ENCODE measurements around the gene GRAMD1B.
A peak's percentile ranks its signal among the peaks of the same experiment; 100 is the strongest.

The GRAMD1B gene

DNA sequence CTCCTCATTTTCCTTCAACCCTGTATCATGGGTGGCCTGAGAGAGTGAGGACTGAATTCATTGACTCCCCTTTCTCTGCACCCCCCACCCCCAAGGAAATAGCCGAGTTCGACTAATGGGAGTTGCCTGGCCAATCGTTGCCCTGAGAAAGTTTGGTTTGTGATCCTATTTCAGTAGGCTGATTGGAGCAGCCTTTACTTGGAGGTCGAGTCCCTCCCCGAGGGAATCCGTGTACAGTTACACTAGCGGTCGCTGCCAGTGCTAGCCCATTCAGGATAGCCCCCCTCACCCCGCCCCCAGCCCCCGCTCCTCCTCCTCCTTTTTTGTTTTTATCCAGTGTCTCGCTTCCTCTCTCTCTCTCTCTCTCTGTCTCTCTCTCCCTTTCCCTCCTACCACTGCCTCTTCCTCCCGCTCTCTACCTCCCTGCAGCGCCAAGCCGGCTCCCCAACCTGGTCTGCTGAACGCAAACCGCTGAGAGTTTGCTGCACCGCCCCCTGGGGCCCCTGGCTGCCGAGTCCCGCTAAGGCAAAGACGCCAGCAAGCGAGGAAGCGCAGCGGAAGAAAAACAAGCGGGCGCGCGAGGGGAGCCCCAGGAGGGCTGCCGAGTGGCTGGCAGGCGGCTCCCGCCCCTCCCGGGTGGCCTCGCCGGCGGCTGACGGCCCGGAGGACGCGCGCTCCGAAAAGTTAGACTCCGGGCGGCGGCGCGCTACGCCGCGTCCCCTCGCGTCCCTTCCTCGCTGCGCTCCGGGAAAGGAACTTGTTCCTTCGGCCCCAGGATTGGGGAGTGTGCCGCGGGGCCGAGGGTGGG lies at the start of gene GRAMD1B:
TSS of gene GRAMD1B (plus strand) at position 357 of the 808 bp plus-strand sequence. CDS start 524 bp downstream, outside the sequence.
- H3K4me1 Mint-ChIP-seq: peaks cover 29% of the 10 kb centered on the region
- H3K36me3 Mint-ChIP-seq: peaks cover 7% of the 10 kb centered on the region
- DNase-seq (ENCODE audit: low spot score in 2 of 2) (peak; percentile 47 to 82), ATAC-seq (peak; percentile 80)
- H3K9me3 Mint-ChIP-seq: no peaks in the 10 kb centered on the region
- peak within 1 kb of the TSS; percentile 23 for H3K27ac Mint-ChIP-seq
- H3K4me3 Mint-ChIP-seq: peak within 1 kb of the TSS; percentile 83

DNA sequence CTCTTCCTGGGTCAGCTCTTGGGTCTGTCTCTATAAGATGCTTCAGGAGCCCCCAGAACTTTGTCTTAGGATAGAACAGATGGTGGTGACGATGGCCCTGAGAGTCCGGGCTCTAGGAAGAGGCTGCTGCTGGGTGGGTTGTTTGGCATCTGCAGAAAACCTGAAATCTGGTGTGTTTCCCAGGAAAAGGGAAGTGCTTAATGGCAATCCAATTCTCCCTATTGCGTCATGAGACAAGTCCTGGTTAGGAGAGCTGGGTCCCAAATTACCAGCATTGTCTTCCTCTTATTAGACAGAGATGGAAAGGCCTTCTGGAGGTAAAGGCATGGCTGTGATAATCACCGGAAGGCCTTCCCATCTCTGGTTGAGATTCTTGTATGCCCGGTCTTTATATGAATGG lies 48.9 kb upstream of the GRAMD1B start:
- peaks cover 6% of the 10 kb centered on the region for H3K36me3 Mint-ChIP-seq
- peaks cover 24% of the 10 kb centered on the region for H3K4me1 Mint-ChIP-seq
- no peaks in the 10 kb centered on the region for H3K9me3 Mint-ChIP-seq
- no peak overlapping the region for H3K27ac Mint-ChIP-seq
- ATAC-seq (no peak), DNase-seq (ENCODE audit: low spot score in 2 of 2) (no peak)
- no peak overlapping the region for H3K4me3 Mint-ChIP-seq

DNA sequence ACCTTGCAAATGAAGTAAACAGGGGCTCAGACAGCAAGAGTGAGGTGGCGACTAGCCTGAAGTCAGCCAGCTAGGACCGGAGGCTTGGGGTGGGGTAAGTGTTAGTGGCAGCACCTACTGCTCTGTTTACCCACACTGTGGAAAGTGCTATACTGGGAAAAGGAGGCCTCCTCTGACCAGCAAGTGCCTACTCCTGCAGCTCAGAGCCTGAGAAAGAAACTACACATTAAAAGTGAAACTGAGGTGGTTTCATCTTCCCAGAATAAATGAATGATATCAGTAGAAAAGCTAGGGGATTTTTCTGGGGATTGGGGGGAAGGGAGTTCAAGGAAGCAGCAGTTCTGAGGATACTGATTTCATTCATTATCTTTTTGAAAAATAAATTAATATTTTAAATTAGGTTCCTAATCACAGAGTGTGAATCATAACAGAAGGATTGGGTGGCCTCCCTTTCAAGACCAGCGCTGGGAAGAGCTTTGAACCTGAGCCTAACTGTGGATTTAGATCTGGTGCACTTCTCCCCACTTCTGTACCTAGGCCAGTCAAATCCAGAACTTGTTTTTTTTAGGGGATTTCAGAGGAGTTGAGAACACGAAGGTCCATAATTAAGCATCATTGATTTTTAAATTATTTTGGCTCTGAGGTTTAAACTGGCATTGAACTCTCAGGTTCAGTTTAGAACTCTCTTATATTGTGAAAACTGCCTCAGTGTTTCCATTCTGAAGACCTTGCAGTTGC lies 48.1 kb upstream of the GRAMD1B start:
- peak; percentile 16 to 86 for DNase-seq (ENCODE audit: low spot score in 2 of 2)
- Mint-ChIP-seq H3K36me3 (peaks cover 6% of the 10 kb centered on the region), H3K4me3 (no peak overlapping the region), H3K27ac (no peak overlapping the region), H3K4me1 (peaks cover 20% of the 10 kb centered on the region), H3K9me3 (no peaks in the 10 kb centered on the region)
- ATAC-seq: peak; percentile 94

DNA sequence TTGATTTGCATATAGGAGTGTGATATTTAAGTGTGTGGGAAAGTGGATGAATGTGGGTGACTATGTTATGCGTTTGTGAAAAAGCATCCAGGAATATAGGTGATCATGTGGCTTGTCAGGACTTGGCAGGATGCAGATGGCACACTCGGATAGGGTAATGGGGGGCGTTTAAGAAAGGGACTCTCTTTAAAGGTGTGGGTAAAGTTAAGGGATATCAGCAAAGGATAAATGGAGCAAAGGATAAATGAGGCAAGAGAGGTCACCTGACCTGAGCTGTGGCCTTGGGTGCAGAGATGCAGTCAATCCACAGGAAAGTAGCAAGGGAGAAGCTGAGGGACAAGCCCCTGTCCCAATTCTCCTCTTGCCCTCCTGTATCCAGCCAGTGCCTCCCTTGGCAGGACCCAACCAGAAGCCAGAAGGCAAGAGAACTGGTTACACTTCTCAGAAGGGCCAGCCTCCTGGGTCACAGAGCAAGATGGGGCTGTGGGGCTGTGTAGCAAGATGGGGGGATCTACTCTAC lies 47.5 kb upstream of the GRAMD1B start:
- Mint-ChIP-seq H3K9me3 (no peaks in the 10 kb centered on the region), H3K4me1 (peaks cover 15% of the 10 kb centered on the region), H3K4me3 (no peak overlapping the region), H3K36me3 (peaks cover 6% of the 10 kb centered on the region), H3K27ac (no peak overlapping the region)
- peak in 1 of 2 donors; percentile 61 for DNase-seq (ENCODE audit: low spot score in 2 of 2)
- peak; percentile 5 for ATAC-seq

DNA sequence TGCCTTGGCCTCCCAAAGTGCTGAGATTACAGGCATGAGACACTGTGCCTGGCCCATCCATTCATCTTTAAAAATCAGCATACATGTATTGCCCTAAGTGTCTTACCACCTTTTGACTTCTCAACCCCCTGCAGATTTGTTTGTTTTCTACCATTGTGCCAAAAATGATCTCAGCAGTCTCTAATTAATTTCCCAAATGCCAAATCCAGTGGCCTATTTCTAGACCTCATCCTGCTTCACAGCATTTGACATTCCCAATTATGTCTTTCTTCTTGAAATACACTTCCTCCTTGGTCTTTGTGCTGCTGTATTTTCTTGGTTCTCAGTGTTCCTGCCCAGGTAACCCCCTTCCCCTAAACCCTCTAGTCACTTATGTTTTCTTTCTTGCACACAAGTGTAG lies 46.0 kb upstream of the GRAMD1B start:
- Mint-ChIP-seq H3K4me3 (no peak overlapping the region), H3K9me3 (no peaks in the 10 kb centered on the region), H3K27ac (no peak overlapping the region), H3K4me1 (peaks cover 15% of the 10 kb centered on the region), H3K36me3 (peaks cover 6% of the 10 kb centered on the region)
- no peak for DNase-seq (ENCODE audit: low spot score in 2 of 2)
- no peak for ATAC-seq

DNA sequence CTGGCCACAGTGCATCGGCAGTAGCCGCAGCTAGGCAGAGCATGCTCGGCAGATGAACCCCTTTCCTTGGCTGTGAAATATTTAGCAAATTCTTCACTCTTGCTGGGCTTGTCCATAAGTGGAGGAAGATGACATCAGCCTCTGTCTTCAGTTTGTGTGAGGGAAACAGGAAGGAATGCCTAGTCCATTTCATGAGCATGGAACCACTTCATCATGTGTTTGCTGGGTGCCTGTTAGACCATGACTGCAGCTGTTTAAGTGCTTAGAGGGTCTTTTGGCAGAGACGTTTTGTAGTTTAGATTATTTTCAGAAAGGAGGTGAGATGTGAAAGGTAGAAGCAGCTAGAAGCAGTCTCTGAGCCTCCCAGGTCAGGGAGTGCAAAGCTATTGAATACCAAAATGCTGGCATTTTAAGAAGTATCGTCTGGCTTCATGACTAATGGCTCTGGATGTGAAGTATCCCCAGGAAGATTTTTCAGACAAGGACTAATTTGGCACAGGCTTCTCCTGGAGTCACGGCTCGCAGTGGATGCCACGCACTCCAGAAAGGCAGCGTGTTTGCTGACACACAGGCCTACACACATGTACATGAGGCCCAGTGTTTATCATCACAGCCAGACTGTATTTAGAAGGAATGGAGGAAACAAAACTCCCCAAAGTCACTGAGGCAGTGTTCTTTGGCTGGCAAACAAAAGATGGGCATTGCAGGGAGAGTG lies 43.1 kb upstream of the GRAMD1B start:
- Mint-ChIP-seq H3K4me1 (peaks cover 4% of the 10 kb centered on the region), H3K9me3 (no peaks in the 10 kb centered on the region), H3K27ac (no peak overlapping the region), H3K4me3 (no peak overlapping the region), H3K36me3 (peaks cover 1% of the 10 kb centered on the region)
- DNase-seq (ENCODE audit: low spot score in 2 of 2) (no peak), ATAC-seq (no peak)

DNA sequence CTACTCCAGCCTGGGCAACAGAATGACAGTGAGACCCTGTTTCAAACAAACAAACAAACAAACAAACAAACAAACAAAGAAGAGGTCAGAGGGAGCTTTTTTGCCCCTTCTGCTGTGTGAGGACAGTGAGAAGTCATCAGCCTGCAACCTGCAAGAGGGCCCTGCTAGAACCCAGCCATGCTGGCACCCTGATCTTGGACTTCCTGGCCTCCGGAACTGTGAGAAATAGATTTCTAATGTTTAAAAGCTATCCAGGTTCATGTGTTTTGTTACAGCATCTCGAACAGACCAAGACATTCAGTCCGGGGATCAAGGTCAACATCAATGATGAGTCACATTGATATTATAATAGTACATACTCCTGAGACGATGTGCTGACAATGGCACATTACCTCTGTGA lies 41.4 kb upstream of the GRAMD1B start:
- no peaks in the 10 kb centered on the region for H3K9me3 Mint-ChIP-seq
- no peak for ATAC-seq
- DNase-seq (ENCODE audit: low spot score in 2 of 2): no peak
- no peak overlapping the region for H3K4me3 Mint-ChIP-seq
- peaks cover 7% of the 10 kb centered on the region for H3K4me1 Mint-ChIP-seq
- no peaks in the 10 kb centered on the region for H3K36me3 Mint-ChIP-seq
- H3K27ac Mint-ChIP-seq: no peak overlapping the region

DNA sequence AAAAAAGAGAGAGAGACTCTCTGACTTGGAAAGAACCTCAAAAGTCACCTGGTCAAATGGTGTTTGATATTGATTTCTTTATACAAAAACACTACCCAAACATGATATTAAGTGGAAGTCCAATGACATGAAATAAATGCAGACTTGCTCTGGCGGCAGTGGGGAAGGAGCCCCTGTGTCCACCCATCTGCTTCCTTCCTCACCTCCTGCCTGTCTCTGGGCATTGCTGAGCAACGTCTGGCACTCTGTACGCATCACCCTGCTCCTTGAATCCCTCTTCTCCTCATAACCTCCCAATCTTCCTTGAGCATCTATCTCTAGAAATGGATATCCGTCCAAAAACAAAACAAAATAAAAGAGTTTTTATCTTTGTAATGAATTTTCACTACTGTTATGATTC lies 39.9 kb upstream of the GRAMD1B start:
- Mint-ChIP-seq H3K27ac (no peak overlapping the region), H3K9me3 (no peaks in the 10 kb centered on the region), H3K4me1 (peaks cover 7% of the 10 kb centered on the region), H3K36me3 (no peaks in the 10 kb centered on the region), H3K4me3 (no peak overlapping the region)
- ATAC-seq (no peak), DNase-seq (ENCODE audit: low spot score in 2 of 2) (no peak)

DNA sequence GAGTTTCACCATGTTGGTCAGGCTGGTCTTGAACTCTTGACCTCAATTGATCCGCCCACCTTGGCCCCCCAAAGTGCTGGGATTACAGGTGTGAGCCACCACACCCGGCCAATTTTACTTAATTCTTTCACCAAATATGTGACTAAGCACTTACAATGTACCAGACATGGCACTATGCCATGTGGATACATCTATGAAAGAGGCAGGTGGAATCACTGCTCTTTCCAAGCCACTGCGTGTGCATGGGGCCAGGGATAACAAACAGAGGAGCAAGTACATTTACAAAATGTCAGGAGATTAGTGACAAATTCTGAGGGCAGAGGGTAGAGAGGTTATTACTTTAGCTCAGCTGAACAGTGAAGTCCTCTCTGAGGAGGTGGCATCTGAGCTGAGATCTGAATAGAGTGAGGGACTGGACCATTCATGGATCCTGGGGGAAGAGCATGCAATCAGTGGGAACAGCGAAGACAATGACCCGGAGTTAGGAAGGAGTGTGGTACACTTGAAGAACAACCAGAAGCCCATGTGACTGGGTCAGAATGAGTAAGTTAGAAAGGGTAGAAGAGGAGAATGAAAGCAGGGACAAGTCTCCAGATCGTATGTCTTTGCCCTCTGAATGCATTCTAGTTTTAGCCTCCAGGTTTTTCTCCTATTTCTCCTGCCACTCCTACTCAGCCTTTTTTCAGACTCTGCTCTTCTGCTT lies 38.3 kb upstream of the GRAMD1B start:
- Mint-ChIP-seq H3K4me3 (no peak overlapping the region), H3K27ac (no peak overlapping the region), H3K4me1 (peaks cover 7% of the 10 kb centered on the region), H3K36me3 (no peaks in the 10 kb centered on the region), H3K9me3 (no peaks in the 10 kb centered on the region)
- peak; percentile 45 for ATAC-seq
- DNase-seq (ENCODE audit: low spot score in 2 of 2): no peak

DNA sequence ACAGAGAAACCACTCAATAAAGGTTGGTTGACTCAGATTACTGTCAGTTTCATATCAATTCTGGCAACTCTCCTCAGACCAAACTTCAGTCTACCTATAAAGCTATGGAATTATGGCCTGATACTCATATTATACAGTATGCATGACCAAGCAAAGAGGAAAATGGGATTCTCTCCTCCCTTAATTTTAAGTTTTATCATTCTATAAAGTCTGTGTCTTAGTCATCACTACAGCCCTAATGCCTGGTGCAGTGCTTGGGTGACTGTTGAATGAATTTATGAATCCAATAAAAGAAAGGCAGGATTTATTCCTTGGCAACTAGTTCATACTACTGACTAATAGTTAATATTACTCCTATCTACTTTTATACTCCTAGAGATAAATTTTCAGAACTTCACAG lies 37.6 kb upstream of the GRAMD1B start:
- no peaks in the 10 kb centered on the region for H3K36me3 Mint-ChIP-seq
- no peaks in the 10 kb centered on the region for H3K9me3 Mint-ChIP-seq
- no peak overlapping the region for H3K27ac Mint-ChIP-seq
- DNase-seq (ENCODE audit: low spot score in 2 of 2): no peak
- H3K4me1 Mint-ChIP-seq: peaks cover 7% of the 10 kb centered on the region
- ATAC-seq: peak; percentile 31
- no peak overlapping the region for H3K4me3 Mint-ChIP-seq

DNA sequence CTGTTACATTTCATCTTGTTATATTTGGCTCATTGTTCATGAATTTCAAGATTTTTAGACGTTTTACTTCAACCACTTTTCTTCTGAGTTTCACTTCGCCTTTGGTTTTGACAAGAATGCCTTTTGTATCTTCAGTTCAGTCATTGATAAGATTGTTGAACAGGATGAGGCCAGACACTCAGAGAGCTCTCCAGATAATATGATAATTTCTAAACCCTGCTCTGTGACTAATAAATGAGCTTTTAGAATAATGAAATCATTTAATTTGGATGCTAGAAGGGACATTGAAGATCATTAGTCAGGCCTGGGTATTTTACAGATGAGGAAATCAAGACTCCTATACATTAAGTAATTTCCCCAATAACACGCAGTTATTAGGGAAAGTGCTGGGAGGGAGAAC lies 37.2 kb upstream of the GRAMD1B start:
- H3K4me3 Mint-ChIP-seq: no peak overlapping the region
- H3K27ac Mint-ChIP-seq: no peak overlapping the region
- H3K4me1 Mint-ChIP-seq: peaks cover 7% of the 10 kb centered on the region
- no peaks in the 10 kb centered on the region for H3K9me3 Mint-ChIP-seq
- no peak for ATAC-seq
- no peak for DNase-seq (ENCODE audit: low spot score in 2 of 2)
- H3K36me3 Mint-ChIP-seq: no peaks in the 10 kb centered on the region

DNA sequence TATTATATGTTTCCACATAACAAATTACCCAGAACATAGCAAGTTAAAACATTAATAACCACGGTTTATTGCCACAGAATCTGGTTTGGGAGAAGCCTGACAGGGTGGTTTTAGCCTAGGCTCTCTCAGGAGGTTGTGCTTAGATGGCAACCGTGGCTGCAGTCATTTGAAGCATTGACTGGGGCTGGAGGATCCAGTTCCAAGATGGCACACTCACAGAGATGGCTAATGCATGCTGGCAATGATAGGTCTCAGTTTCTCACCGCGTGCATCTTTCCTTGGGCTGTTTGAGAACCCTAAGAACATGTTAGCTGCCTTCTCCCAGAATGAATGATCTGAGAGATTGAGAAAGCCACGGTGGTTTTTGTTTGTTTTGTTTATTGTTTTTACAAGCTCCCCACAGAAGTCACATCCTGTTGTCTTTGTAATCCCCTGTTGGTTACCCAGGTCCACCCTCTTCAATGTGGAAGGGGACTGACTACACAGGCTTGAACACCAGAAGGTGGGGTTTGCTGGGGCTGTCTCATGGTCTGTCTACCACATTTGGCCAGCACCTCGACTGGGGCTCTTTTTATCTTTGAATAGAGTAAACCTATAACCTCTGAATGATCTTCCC lies 36.6 kb upstream of the GRAMD1B start:
- Mint-ChIP-seq H3K4me3 (no peak overlapping the region), H3K36me3 (no peaks in the 10 kb centered on the region), H3K27ac (no peak overlapping the region), H3K9me3 (no peaks in the 10 kb centered on the region), H3K4me1 (peaks cover 7% of the 10 kb centered on the region)
- DNase-seq (ENCODE audit: low spot score in 2 of 2): no peak
- ATAC-seq: peak; percentile 55

DNA sequence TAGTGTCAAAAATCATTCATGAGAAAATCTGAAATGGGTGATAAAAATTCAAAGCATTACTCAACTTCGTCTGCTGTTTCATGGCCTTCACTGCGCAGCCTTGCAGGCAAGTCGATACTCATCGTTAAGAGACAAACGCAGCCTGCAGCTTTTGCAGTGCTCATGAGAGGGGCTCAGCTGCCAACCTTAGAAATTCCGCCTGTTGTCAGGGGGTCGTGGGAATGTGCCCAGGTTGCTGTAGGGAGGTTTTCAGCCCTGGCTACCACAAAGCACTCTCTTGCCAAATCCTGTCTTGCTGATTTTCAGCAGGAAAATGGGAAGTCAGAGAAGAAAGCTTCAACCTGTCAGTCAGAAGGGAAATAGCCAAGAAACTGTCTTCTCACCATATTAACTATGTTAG lies 25.4 kb upstream of the GRAMD1B start:
- no peak for ATAC-seq
- H3K4me1 Mint-ChIP-seq: peaks cover 14% of the 10 kb centered on the region
- no peak overlapping the region for H3K4me3 Mint-ChIP-seq
- DNase-seq (ENCODE audit: low spot score in 2 of 2): no peak
- H3K36me3 Mint-ChIP-seq: peaks cover 5% of the 10 kb centered on the region
- H3K27ac Mint-ChIP-seq: no peak overlapping the region
- H3K9me3 Mint-ChIP-seq: no peaks in the 10 kb centered on the region

DNA sequence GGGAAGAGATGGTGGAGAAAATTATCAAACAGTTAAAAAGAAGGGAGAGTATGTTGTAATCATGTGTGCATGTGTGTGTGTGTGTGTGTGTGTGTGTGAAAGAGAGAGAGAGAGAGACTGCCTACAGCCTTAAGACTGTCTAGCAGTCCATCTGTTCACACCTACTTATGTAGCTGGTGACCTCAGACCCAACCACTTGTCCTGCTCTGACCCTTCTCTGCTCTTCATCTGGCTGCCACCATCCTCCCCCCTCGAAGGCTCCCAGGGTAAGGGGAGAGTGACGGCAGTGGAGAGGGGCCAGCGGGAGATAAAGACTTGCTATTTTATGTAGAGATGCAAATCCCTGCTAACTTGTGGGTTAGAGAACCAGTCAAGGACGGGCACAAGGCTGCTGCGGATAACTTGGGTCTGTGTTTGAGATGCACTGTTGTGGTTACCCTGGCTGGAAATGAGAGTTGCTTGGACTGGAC lies 24.9 kb upstream of the GRAMD1B start:
- H3K36me3 Mint-ChIP-seq: peaks cover 5% of the 10 kb centered on the region
- ATAC-seq: no peak
- H3K27ac Mint-ChIP-seq: no peak overlapping the region
- no peak overlapping the region for H3K4me3 Mint-ChIP-seq
- H3K9me3 Mint-ChIP-seq: no peaks in the 10 kb centered on the region
- DNase-seq (ENCODE audit: low spot score in 2 of 2): no peak
- H3K4me1 Mint-ChIP-seq: peaks cover 14% of the 10 kb centered on the region

Measured in stimulated activated effector memory CD8-positive, alpha-beta T cell treated with anti-CD3 and anti-CD28 coated beads, Interleukin-12 subunit alpha, Interleukin-12 subunit beta, amount 100 ng/mL, for 72 hours (primary cell).